ENCODE results near the gene GPR52.

- TF ChIP-seq CTCF (IDR thresholded peaks at IDR 0.05; ENCODE audit: poor library complexity, severe bottlenecking) (no peak), TAF1 (IDR thresholded peaks at IDR 0.05; ENCODE audit: low read depth) (no peak), POLR2AphosphoS5 (IDR thresholded peaks at IDR 0.05) (no peak)
- TF ChIP-seq, protein P1, sequence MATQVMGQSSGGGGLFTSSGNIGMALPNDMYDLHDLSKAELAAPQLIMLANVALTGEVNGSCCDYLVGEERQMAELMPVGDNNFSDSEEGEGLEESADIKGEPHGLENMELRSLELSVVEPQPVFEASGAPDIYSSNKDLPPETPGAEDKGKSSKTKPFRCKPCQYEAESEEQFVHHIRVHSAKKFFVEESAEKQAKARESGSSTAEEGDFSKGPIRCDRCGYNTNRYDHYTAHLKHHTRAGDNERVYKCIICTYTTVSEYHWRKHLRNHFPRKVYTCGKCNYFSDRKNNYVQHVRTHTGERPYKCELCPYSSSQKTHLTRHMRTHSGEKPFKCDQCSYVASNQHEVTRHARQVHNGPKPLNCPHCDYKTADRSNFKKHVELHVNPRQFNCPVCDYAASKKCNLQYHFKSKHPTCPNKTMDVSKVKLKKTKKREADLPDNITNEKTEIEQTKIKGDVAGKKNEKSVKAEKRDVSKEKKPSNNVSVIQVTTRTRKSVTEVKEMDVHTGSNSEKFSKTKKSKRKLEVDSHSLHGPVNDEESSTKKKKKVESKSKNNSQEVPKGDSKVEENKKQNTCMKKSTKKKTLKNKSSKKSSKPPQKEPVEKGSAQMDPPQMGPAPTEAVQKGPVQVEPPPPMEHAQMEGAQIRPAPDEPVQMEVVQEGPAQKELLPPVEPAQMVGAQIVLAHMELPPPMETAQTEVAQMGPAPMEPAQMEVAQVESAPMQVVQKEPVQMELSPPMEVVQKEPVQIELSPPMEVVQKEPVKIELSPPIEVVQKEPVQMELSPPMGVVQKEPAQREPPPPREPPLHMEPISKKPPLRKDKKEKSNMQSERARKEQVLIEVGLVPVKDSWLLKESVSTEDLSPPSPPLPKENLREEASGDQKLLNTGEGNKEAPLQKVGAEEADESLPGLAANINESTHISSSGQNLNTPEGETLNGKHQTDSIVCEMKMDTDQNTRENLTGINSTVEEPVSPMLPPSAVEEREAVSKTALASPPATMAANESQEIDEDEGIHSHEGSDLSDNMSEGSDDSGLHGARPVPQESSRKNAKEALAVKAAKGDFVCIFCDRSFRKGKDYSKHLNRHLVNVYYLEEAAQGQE (IDR thresholded peaks at IDR 0.05; ENCODE audit: borderline replicate concordance) = no peak
Observed at GRCh38 chr1:174491606-174492005, 43.8 kb downstream of the GPR52 start.

All from neural cell (in vitro differentiated cells).